Left lung (tissue), 14 donors: Measurements from ENCODE around the gene FIGNL1. TPM values are rescaled to one million over a fixed set of nuclear protein-coding genes. Genes with fewer than 3 reads are reported as not detected.
A peak's percentile ranks its signal among the peaks of the same experiment; 100 is the strongest.

Source experiments
- ATAC-seq: fragments of 200-7000 bp; cut with Tn5 transposase; one replicate; pipeline ENCODE4 v1.9.1; 2020; ENCODE audit warnings: moderate library complexity
- DNase-seq, 4 donors: peaks; one replicate each; pipeline ENCODE4 v3.0.0-alpha.2; 2013 to 2020
- H3K27ac ChIP-seq, 2 donors: fragments of 200-600 bp; sonication (generic) in 1 of 2; one replicate each; pipeline versions ENCODE4 v1.5.0 to v1.8.0; 2020 to 2021
- H3K27me3 ChIP-seq, 2 donors: fragments of 200-600 bp; sonication (generic) in 1 of 2; one replicate each; pipeline versions ENCODE4 v1.5.0 to v1.8.0; 2020 to 2021
- H3K36me3 ChIP-seq, 2 donors: fragments of 200-600 bp; sonication (generic) in 1 of 2; one replicate each; pipeline versions ENCODE4 v1.5.0 to v1.8.0; 2020 to 2021
- H3K4me1 ChIP-seq, 2 donors: fragments of 200-600 bp; one replicate each; pipeline ENCODE4 v1.8.0; 2021
- H3K4me3 ChIP-seq, 2 donors: fragments of 200-600 bp; sonication (generic) in 1 of 2; one replicate each; pipeline versions ENCODE4 v1.5.0 to v1.8.0; 2020 to 2021; ENCODE audit warnings: mild to moderate bottlenecking in 1 of 2
- H3K9me3 ChIP-seq, 2 donors: fragments of 200-600 bp; sonication (generic) in 1 of 2; one replicate each; pipeline versions ENCODE4 v1.5.0 to v1.8.0; 2020 to 2021
- intact Hi-C, 2 donors: fragments of 100-400 bp; cut with DNase I; formaldehyde crosslinking; loops; one replicate each; pipeline versions ENCODE4 v1.11.2 to v1.14.2; 2022
- long read RNA-seq, 12 donors: library from polyadenylated mRNA in 2 of 12; unstranded in 2 of 12; transcript quantifications; one replicate each; pipeline ENCODE4 v2.0.0 and lab custom pipeline, GENCODE V29; 2019 to 2026
- polyA plus RNA-seq, 6 donors: library from polyadenylated mRNA; unstranded; fragments of 120-200 nt; gene quantifications; one replicate each; pipeline ENCODE4 v1.2.1, GENCODE V29; 2013; ENCODE audit not compliant: insufficient read length in 6 of 6
- total RNA-seq, 2 donors: library from RNA; stranded (reverse); fragmentation: NEBNext Ultra II Directional; extraction: Animal tissue kit (Norgen Biotek cat#: 25700); gene quantifications; one replicate each; pipeline ENCODE4 v1.2.1, GENCODE V29; 2021
- TF ChIP-seq, protein P1 (sequence below), 2 donors: fragments of 200-600 bp; sonication (generic) in 1 of 2; IDR thresholded peaks; one replicate each; pipeline versions ENCODE4 v1.5.0 to v1.8.0; 2021; ENCODE audit warnings: antibody characterized with exemption in 2 of 2
- donor health status: DM: no; HTN: yes; CAD: no.
- donor health status: DM: no; HTN: no; CAD: no.

Gene FIGNL1, protein sequence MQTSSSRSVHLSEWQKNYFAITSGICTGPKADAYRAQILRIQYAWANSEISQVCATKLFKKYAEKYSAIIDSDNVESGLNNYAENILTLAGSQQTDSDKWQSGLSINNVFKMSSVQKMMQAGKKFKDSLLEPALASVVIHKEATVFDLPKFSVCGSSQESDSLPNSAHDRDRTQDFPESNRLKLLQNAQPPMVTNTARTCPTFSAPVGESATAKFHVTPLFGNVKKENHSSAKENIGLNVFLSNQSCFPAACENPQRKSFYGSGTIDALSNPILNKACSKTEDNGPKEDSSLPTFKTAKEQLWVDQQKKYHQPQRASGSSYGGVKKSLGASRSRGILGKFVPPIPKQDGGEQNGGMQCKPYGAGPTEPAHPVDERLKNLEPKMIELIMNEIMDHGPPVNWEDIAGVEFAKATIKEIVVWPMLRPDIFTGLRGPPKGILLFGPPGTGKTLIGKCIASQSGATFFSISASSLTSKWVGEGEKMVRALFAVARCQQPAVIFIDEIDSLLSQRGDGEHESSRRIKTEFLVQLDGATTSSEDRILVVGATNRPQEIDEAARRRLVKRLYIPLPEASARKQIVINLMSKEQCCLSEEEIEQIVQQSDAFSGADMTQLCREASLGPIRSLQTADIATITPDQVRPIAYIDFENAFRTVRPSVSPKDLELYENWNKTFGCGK
- total RNA-seq (10 to 100 TPM; 12.0 to 13.5 TPM), polyA plus RNA-seq (10 to 100 TPM; 24.3 to 44.8 (median 38.6) TPM)
- long read RNA-seq, donor 1, partial matches to known transcripts: 0 of 9 reads
- long read RNA-seq, donor 1, other reads (novel, unspliced or antisense): 0 of 9 reads
- long read RNA-seq, donor 2, partial matches to known transcripts: 0 of 4 reads
- long read RNA-seq, donor 2, other reads (novel, unspliced or antisense): 0 of 4 reads
- long read RNA-seq, donor 3, partial matches to known transcripts: 0 of 5 reads
- long read RNA-seq, donor 3, other reads (novel, unspliced or antisense): 0 of 5 reads
- long read RNA-seq, donor 4: 0 reads
- long read RNA-seq, donor 5, partial matches to known transcripts: 5 of 6 reads
- long read RNA-seq, donor 5, other reads (novel, unspliced or antisense): 0 of 6 reads
- long read RNA-seq, donor 6, partial matches to known transcripts: 0 of 2 reads
- long read RNA-seq, donor 6, other reads (novel, unspliced or antisense): 0 of 2 reads
- long read RNA-seq, donor 7, partial matches to known transcripts: 0 of 3 reads
- long read RNA-seq, donor 7, other reads (novel, unspliced or antisense): 0 of 3 reads
- long read RNA-seq, donor 8, partial matches to known transcripts: 0 of 1 reads
- long read RNA-seq, donor 8, other reads (novel, unspliced or antisense): 0 of 1 reads
- long read RNA-seq, donor 9: 0 reads
- long read RNA-seq, donor 10: 0 reads
- long read RNA-seq, donor 11, partial matches to known transcripts: 0 of 1 reads
- long read RNA-seq, donor 11, other reads (novel, unspliced or antisense): 0 of 1 reads
- long read RNA-seq, donor 12: 0 reads

DNA sequence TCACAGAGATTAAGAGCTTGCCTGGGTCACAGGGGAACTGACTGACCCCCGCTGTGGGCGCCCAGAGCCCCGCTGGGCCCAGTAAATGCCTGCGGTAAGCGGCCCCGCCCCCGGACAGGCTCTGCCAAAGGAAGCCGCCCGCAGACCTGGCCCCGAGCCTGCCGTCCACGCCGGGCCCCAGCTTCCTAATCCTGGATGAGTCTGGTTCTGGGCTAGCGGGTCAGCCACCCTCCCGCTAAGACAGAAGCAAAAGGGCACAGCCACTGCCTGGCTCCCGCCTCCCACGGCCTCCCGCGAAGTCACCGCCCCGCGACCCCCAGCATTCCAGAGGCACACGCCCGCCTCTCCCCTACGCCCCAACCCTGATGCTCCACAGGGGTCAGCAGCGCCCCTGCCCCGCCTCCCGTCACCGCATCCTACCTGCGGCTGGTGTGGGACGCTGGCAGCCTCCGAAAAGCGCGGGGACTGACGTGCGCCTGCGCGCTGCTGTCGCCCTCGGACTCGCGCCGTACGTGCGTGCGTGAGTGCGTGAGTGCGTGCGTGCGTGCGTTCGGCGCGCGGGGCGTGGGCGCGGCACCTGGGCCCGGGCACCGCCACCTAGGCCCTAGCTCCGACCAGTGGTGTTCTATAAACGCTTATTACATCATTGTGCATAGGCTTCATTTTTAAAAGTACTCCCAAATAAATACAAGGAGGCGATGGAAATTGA lies at the start of gene FIGNL1:
FIGNL1 (minus strand) TSS at position 470 of the 709 bp plus-strand sequence. CDS start 3,063 bp downstream, outside the sequence.
- ATAC-seq (peak; percentile 96), DNase-seq (peak; percentile 50 to 95 (median 82))
- no peaks in the 10 kb centered on the region for H3K27me3 ChIP-seq
- H3K4me1 ChIP-seq: peaks cover 0 to 13% of the 10 kb centered on the region in 2 donors
- H3K27ac ChIP-seq: peak within 1 kb of the TSS; percentile 71 to 77
- H3K4me3 ChIP-seq: peak within 1 kb of the TSS; percentile 70 to 86
- H3K9me3 ChIP-seq: no peaks in the 10 kb centered on the region
- H3K36me3 ChIP-seq: peaks cover 0 to 19% of the 10 kb centered on the region in 2 donors
- TF ChIP-seq, protein P1, sequence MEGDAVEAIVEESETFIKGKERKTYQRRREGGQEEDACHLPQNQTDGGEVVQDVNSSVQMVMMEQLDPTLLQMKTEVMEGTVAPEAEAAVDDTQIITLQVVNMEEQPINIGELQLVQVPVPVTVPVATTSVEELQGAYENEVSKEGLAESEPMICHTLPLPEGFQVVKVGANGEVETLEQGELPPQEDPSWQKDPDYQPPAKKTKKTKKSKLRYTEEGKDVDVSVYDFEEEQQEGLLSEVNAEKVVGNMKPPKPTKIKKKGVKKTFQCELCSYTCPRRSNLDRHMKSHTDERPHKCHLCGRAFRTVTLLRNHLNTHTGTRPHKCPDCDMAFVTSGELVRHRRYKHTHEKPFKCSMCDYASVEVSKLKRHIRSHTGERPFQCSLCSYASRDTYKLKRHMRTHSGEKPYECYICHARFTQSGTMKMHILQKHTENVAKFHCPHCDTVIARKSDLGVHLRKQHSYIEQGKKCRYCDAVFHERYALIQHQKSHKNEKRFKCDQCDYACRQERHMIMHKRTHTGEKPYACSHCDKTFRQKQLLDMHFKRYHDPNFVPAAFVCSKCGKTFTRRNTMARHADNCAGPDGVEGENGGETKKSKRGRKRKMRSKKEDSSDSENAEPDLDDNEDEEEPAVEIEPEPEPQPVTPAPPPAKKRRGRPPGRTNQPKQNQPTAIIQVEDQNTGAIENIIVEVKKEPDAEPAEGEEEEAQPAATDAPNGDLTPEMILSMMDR (IDR thresholded peaks at IDR 0.05): no peak
- intact Hi-C loops: no loop called here

DNA sequence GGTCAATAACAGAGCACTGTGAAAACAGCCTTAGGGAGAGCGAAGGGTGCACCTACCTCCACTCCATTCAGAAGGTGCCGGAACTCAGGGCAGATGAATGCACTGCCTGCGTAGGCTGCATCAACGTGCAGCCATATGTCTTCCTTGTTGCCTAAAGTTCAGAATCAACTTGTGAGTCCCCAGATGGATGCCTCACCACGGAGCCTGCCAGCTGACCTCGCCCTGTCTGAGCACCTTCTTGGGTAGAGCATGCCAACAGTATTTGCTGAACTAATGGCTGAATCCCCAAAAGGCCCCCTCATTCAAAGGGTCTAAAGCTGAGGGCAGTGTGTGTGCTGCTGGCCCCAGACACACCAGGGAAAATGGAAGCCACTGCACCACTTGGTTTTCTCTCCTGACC lies 48.9 kb upstream of the FIGNL1 start:
- H3K36me3 ChIP-seq: no peaks in the 10 kb centered on the region
- no peak for ATAC-seq
- no peak overlapping the region for H3K27ac ChIP-seq
- TF ChIP-seq, protein P1 (IDR thresholded peaks at IDR 0.05): no peak
- no peaks in the 10 kb centered on the region for H3K27me3 ChIP-seq
- H3K4me1 ChIP-seq: peaks cover 0 to 8% of the 10 kb centered on the region in 2 donors
- no peaks in the 10 kb centered on the region for H3K9me3 ChIP-seq
- H3K4me3 ChIP-seq: no peak overlapping the region
- intact Hi-C loops: no loop called here
- DNase-seq: no peak

DNA sequence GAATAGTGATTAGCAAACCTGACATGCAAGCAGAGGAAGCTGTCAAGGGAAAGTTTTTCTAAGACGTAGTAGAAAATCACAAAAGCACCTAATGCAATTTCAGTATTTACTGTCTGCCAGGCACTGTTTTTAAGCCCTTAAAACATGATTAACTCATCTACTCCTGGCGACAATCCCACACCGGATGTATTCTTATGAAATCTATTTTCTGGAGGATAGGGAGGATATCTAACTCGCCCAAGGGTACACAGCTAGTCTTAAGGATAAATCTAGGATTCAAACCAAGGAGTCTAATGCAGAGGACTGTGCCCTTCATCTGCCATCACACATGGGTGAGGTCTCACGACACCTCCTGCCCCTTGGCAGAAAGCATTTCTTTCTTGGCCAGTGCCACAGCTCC lies 47.8 kb upstream of the FIGNL1 start:
- DNase-seq: peak in 1 of 4 donors; percentile 28
- Histone ChIP-seq H3K27me3 (no peaks in the 10 kb centered on the region), H3K36me3 (no peaks in the 10 kb centered on the region), H3K4me1 (peaks cover 0 to 8% of the 10 kb centered on the region in 2 donors), H3K27ac (no peak overlapping the region), H3K4me3 (no peak overlapping the region), H3K9me3 (no peaks in the 10 kb centered on the region)
- no peak for ATAC-seq
- intact Hi-C loops: no loop called here
- TF ChIP-seq, protein P1 (IDR thresholded peaks at IDR 0.05): no peak

DNA sequence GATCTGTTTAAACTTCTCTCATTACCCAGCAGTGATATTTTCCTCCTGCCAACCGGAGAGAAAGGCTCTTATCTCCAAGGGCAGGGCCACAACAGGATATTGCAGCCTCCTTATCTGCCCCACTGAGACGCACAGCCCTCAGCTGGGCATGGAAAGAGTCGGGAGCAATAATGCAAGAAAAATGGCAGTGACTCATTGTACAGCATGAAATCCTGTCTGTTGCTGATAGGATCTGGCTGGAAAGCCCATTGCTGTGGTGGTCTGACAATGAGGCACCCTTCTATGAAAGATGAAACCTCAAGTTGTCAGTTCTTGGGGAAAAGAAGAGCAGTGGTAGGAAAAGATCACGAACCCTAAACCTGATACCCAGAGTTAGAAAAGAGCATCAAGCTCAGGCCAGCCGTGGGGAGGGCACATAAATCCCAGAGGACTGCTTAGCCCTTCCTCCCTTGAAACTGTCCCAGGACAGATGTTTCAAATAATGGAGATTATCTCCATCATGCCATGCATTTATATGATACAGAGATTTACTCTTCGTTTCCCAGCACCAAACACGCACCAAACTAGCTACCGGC lies 47.0 kb upstream of the FIGNL1 start:
- Histone ChIP-seq H3K4me1 (peaks cover 0 to 8% of the 10 kb centered on the region in 2 donors), H3K27me3 (no peaks in the 10 kb centered on the region), H3K27ac (no peak overlapping the region), H3K9me3 (no peaks in the 10 kb centered on the region), H3K36me3 (no peaks in the 10 kb centered on the region), H3K4me3 (no peak overlapping the region)
- DNase-seq (no peak), ATAC-seq (peak; percentile 70)
- TF ChIP-seq, protein P1 (IDR thresholded peaks at IDR 0.05): no peak
- intact Hi-C loops: no loop called here
